HUDEP-2 (cell line): ENCODE results near the gene CORO1C.

Experiments used
- DNase-seq, 76 experiments: peaks; one replicate each; lab custom pipeline; 2025; ENCODE audit not compliant: unreplicated experiment in 76 of 76; lab: John Stamatoyannopoulos, UW

Gene CORO1C

GRCh38 chr12:108727868-108728735 is 3.2 kb downstream of the CORO1C start:
- DNase-seq, result no peak

DNA sequence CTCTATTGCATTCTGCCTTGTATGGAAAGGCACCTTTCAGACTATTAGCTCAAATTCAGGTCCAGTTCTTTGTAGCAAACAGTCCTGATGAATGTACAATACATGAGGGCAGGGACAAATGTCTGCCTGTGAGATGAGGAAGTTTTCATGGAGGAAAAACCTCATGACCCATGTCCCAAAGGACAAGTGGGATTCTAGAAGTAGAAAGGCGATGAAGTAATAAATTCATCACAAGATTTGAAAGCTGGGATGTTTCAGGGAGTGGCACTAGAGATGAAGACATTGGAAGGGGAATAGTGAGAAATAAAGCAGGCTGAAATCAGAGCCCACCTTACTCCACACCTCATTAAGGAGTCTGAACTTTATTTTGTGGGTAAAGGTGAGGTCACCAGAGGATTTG is 4.2 kb downstream of the CORO1C start:
- no peak for DNase-seq

DNA sequence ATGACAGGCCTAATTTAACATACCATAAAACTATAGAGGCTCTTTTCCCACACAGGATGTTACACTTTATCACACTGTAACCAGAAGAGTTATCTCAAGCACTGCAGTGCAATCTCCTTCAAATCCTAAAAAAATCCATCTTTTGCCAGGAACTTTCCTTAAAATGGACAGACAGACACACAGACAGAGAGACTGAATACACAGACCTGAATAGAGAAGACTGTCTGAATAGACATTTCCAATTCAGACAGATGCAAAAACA is 6.5 kb downstream of the CORO1C start:
- no peak for DNase-seq

DNA sequence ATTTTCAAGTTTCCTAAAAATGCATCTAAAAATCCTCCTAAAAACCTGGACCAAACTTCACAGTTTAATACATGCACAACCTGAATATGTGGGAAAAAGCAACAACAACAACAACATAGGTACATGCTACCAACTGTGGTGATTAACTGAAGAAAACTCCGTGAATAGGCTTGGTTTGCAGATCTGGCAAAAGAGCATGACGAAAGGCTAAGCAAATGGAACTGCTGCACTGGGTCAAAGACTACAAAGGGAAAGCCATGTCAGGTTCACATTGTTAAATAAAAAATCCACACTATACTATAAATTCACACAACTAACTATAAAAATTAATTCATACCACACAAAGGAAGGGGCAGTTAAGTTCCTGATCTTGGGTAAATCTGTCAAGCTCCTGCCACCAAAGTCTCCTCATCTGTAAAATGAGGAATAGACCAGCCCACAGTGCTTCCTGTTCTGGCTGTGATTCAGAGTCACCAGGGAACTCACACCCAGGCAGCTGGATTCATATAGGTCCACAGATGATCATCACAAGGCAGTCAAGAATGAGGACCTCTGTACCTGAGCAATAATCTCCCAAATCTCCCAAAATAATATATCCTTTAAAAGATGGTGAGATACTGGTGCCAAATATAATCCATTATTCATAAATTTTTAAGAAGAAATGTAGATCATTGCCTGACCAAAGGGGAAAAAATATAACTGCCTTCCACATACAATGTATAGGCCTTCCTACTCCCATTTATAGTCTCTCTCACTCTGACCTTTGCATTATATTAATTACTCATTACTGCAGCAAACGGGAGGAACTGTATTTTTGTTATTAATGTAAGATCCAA is 7.0 kb downstream of the CORO1C start:
- peak in 1 of 76 experiments; percentile 18 for DNase-seq

DNA sequence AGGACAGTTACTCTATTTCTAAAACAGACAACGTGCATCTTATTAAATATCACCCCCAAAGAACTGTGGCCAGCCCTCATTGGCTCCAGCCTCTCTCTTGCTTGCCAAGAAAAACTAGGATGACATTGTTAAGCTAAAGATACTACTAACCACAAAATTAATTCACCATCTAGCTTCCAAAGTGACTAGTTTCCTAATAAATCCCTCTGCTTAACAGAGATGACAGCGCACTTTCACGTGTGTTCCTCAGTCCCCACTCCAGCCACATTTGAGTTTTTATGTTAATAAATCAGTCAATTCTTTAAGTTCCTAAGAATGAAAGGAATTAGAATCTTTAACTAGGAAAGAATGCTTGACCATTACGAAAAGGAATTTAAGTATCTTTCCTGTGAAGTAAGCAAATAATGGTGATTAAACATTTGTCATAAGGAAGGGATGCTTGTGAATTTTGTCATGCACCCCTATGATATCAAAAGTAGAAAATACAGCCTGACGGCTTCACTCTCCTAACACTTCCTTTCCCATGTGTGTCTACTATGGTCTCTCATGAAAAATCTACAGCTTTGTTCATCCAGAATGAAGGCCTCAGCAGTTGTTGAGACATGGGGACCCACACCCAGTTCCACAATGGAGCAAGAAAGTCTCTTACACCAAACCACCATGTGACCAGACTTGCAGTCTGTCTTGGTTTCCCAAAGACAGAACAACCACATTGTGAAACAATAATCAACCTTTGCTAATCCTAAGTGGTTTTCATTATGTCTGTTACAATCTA is 8.1 kb downstream of the CORO1C start:
- no peak for DNase-seq

DNA sequence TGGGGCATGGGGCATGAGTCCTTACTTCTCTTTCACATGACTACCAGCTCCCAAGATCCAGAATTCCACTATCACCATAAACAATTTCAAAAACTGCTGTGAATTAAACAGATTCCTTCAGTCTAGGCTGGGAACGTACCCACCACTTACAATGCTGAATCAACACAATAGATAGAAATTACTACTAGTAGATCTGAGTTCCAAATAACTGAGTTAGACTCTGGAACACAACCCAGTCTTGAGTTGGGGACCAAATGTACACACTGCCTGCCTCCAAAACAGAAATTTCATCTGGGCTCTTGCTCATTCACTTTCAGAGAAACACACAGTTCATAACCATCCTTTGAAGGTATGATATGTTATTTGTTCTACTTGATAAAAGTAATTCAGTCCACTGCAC is 8.9 kb downstream of the CORO1C start:
- DNase-seq, result no peak

DNA sequence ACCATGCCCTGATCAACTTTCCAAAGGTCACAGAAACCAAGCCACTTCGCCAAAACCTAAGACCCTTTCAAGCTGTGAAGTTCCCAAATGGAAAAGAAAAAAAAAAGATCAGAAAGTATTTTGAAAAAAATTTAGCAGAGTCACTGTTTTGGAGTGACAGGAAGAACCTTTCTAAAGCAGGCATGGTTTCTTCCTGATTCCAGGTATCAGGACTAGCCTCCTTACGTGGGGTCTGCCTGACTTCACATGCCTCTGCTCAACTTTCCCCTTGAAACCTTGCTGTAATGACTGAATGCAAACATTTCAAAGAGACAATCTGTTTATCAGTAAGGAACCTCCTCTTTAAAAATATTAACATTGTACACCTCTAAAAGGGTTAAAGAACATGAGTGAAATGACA is 9.5 kb downstream of the CORO1C start:
- no peak for DNase-seq

DNA sequence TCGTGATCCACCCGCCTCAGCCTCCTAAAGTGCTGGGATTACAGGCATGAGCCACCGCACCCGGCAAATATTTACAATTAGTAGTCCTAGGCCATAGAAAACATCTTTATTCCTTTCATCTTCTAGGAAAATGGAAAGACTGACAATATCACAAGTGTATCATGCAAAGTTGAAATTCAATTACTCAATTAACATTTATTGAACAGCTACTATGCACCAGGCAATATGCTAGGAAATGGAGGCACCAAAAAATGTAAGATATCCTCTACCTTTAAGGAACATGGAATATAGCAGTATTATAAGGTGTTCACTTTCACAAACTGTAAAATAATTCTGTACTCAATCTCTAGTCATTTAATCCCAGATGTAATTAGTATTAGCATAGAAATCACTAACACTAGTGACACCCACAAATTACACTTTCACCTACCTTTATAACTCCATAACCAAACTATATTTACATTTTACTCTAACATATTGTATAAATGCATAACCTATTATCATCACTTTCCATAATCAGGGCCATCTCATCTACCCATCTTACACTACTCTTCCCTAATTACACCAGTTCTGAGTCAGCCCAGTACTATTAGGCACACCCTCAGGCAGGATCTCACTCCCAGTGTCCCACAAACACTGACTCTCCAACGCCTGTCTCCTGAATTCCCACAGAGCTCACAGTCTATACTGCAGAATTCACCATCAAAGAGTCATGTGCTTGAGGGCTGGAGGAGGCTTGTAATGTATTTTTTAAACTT is 10.4 kb downstream of the CORO1C start:
- DNase-seq, result no peak

- DNase-seq, result no peak
Observed at GRCh38 chr12:108717243-108717642, 14.1 kb downstream of the CORO1C start.

DNA sequence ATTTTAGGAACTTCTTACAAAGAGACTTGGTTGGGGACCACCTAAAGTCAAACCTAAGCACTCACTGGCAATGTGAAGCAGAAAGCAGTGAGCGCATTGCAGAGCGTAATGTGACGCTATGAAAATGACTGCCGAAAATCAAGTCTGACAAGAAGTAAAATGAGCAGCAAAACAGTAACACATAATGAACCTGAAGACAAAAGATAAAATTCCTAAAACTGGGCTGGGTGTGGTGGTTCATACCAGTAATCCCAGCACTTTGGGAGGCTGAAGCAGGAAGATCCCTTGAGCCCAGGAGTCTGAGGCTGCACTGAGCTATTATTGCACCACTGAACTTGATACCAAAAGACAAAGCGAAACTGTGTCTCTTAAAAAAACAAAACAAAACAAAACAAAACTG is 16.5 kb downstream of the CORO1C start:
- DNase-seq, result no peak

- DNase-seq, result no peak
Observed at GRCh38 chr12:108713471-108713870, 17.8 kb downstream of the CORO1C start.

DNA sequence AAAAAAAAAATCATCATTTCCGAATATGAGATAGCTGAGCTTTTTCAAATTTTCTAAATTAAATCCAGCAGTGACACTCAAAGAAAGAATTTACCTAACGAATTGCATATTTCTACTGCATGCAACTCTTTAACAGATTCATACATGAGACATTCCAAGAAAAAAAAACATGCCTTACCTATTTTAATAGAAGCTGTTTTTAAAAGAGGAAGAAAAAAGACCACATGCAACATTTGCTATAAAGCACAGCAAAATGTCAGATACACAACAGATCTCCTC is 18.5 kb downstream of the CORO1C start:
- DNase-seq, result no peak

DNA sequence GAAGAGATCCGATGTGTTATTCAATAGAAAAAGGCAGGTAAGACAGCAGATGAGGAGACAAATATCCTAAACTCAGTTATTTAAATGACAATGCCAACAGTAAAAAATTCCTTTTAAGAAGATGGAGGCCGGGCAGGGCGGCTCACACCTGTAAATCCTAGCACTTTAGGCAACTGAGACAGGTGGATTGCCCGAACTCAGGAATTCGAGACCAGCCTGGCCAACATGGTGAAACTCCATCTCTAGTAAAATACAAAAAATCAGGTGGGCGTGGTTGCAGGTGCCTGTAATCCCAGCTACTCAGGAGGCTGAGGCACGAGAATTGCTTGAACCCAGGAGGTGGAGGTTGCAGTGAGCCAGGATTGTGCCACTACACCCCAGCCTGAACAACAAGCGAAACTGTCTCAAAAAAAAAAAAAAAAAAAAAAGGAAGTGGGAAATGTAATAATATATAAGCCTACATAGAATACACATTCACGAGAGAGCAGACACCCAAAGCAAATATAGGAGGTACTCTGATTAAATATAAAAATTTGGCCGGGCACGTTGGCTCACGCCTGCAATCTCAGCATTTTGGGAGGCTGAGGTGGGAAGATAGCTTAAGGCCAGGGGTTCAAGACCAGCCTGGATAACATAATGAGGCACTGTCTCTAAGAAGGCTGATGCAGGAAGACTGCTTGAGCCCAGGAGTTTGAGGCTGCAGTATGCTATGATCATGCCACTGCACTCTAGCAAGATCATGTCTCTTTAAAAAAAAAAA is 19.0 kb downstream of the CORO1C start:
- DNase-seq, result no peak

GRCh38 chr12:108711489-108712164 is 19.7 kb downstream of the CORO1C start:
- no peak for DNase-seq

- no peak for DNase-seq
Observed at GRCh38 chr12:108709697-108710096, 21.6 kb downstream of the CORO1C start.

- DNase-seq, result no peak
Observed at GRCh38 chr12:108704527-108704926, 26.8 kb downstream of the CORO1C start.

DNA sequence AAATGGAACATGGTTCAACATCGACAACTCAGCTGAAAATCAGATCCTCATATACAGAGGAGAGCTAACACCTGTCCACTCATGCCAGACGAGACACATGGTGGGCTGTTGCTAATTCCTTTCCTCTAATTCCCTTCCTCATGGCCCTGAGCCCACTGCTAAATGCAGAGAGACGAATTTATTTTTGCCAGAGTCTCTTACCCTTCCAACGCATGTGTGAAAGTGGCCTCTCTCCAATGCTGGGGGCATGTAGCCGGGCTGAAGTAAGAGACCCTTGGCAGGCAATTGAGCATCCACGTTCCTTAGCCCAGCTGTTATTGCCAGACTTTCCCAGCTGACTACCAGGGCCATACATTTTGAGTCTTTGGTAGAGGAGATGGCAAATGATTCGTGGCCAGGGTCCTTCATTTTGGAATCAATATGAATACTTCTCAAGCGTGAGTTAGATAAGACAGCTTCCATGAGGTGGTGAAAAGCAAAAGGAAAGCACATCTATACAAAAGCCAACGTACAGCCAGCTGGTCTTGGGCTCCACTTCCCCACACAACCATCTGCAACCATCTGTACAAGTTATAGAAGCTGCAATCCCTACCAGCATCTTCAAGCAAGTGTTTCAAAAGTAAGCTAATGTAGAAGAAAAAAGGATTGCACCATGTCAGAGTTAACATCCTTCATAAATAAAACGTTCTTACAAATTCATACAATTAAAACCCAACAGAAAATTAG is 28.6 kb downstream of the CORO1C start:
- DNase-seq, result no peak

DNA sequence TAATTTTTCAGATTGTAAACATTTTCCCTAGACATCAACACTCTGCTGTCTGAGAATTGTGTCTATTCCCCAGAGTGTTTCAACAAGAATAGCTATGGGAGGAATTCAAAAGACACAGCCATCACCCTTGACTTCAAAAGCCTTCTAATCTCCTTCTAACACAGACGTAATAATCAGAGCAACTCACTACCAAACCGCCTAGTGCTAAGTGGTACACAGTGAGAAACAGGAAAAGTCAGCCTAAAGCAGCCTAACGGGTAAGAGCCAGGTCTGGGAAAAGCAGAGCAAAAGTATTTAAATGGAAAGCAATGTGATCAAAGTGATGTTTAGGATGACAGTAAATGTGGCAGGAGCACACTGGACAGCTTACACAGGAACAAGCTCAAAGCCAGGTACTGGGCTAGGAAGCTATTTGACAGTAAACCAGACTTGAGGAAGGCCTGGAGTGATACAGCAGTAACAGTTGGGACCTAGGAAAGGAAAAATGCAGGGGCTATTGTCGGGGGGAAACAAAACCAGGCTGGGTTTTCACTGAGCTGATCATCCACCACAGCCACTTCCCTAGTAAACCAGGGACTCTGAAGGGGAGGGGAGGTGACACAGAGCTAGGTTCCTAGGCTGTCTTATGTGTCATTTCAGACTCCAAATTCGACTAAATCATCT is 29.4 kb downstream of the CORO1C start:
- DNase-seq, result peak in 15 of 76 experiments; percentile 7 to 43 (median 23)
